Peyer's patch (tissue), 4 donors: ENCODE measurements around the gene ARHGAP15.

Source experiments
- POLR2A ChIP-seq, 2 donors: fragments of 450-650 bp; IDR thresholded peaks; one replicate each; pipeline ENCODE4 v1.5.1; 2017; ENCODE audit warnings: antibody characterized with exemption in 2 of 2, mild to moderate bottlenecking in 2 of 2, moderate library complexity in 2 of 2
- TF ChIP-seq, protein P1 (sequence below), 6 experiments: fragments of 450-650 bp in 4 of 6; fragments of 200-600 bp in 2 of 6; sonication (generic) in 1 of 6; IDR thresholded peaks; one replicate each; pipeline ENCODE4 v1.5.1; 2017 to 2019; ENCODE audit warnings: antibody characterized with exemption in 6 of 6, mild to moderate bottlenecking in 3 of 6, moderate library complexity in 1 of 6

DNA sequence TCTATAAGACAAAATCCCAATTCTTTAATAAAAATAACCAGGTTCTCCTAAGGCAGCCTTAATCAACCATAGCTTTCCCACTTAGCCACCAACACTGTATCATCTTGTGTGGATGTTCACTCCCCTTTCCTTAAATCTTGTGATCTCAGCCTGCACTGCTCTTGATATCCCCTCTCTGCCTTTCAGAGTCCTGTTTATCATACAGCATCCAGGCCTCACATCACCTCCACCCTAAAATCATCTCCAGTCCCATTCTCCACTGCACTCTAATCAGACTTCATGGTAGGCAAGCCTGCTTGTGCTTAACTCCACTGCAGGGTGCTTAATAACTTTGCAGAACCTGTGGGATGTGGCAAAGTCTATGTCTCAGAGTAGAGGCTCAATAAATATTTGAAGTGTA is 18.8 kb downstream of the ARHGAP15 start:
- TF ChIP-seq, protein P1, sequence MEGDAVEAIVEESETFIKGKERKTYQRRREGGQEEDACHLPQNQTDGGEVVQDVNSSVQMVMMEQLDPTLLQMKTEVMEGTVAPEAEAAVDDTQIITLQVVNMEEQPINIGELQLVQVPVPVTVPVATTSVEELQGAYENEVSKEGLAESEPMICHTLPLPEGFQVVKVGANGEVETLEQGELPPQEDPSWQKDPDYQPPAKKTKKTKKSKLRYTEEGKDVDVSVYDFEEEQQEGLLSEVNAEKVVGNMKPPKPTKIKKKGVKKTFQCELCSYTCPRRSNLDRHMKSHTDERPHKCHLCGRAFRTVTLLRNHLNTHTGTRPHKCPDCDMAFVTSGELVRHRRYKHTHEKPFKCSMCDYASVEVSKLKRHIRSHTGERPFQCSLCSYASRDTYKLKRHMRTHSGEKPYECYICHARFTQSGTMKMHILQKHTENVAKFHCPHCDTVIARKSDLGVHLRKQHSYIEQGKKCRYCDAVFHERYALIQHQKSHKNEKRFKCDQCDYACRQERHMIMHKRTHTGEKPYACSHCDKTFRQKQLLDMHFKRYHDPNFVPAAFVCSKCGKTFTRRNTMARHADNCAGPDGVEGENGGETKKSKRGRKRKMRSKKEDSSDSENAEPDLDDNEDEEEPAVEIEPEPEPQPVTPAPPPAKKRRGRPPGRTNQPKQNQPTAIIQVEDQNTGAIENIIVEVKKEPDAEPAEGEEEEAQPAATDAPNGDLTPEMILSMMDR (IDR thresholded peaks at IDR 0.05), result no peak
- TF ChIP-seq POLR2A (IDR thresholded peaks at IDR 0.05), result no peak
